ENCODE data around the gene TSNAX.

DNA sequence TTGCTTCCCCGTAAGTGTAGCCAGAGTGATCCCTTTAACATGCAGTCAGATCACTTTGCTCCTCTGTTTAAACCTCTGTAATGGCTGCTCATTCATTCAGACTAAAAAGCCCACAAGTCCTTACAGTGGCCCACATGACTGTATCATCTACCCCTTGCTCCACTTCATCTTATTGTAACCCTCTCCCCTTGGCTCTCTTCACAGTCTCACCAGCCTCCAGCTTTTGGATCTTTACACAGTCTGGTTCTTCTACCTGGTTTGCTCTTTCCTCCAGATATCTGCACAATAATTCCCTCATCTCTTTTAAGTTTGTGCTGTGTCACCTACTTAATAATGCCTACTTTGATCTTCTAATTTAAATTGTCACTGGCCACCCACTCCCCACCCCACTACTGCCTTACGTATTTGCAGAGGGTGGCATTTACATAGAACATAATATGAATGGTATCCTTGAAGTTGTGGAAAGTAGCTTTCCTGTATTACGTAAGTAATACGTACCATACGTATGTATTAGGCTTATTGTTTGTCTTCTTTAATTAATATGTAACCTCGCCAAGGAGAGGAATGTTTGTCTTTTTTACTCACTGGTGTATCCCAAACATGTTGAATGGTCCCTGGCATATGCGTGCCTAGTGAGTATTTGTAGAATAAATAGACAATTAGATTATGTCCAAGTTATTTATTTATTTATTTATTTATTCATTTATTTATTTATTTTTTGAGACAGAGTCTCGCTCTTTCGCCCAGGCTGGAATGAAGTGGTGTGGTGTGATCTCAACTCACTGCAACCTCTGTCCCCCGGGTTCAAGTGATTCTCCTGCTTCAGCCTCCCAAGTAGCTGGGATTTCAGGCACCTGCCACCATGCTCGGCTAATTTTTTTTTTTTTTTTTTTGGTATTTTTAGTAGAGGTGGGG is 48.6 kb downstream of the TSNAX start:
- no peak for TF ChIP-seq EZH2phosphoT487 (IDR thresholded peaks at IDR 0.05; ENCODE audit: borderline replicate concordance, low read depth)
- TF ChIP-seq, protein P1, sequence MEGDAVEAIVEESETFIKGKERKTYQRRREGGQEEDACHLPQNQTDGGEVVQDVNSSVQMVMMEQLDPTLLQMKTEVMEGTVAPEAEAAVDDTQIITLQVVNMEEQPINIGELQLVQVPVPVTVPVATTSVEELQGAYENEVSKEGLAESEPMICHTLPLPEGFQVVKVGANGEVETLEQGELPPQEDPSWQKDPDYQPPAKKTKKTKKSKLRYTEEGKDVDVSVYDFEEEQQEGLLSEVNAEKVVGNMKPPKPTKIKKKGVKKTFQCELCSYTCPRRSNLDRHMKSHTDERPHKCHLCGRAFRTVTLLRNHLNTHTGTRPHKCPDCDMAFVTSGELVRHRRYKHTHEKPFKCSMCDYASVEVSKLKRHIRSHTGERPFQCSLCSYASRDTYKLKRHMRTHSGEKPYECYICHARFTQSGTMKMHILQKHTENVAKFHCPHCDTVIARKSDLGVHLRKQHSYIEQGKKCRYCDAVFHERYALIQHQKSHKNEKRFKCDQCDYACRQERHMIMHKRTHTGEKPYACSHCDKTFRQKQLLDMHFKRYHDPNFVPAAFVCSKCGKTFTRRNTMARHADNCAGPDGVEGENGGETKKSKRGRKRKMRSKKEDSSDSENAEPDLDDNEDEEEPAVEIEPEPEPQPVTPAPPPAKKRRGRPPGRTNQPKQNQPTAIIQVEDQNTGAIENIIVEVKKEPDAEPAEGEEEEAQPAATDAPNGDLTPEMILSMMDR (IDR thresholded peaks at IDR 0.05), result no peak
- no peak for TF ChIP-seq YY1 (IDR thresholded peaks at IDR 0.05; ENCODE audit: low read depth)
